CD4-positive, alpha-beta T cell treated with Interleukin-4 for 1 hour (primary cell): ENCODE measurements around the gene TMEM240.
"Not testable (repeated sequence)": the region's sequence is repeated elsewhere in the genome, so short reads cannot be mapped to it uniquely, and the experiment has no call there.

ENCODE experiments used
- DNase-seq, 2 donors: peaks; one replicate each; pipeline ENCODE4 v3.0.0-alpha.2; 2020 to 2022

Gene TMEM240

GRCh38 chr1:1539310-1540089, 924 bp downstream of the TMEM240 start:
- no peak for DNase-seq

GRCh38 chr1:1538989-1539309, 1.5 kb downstream of the TMEM240 start:
- DNase-seq: no peak

DNA sequence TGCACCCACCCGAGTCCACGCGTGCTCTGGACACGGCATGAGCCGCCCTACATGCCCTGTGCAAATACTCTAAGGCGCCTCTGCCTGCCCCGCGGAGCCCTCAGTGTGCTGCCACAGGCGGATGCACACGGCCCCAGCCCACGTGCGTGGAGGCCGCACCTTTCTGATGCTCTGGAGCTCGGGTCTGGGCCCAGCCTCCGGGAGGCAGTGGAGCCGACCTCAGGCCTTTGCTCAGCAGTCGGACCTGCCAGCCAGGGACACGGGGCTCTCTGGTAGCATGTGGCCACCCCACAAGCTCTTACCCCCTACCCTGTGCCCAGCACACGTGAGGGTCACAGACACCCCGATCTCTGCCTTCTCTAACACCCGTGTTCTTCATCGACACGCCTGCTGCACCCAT, 2.1 kb downstream of the TMEM240 start:
- no peak for DNase-seq

DNA sequence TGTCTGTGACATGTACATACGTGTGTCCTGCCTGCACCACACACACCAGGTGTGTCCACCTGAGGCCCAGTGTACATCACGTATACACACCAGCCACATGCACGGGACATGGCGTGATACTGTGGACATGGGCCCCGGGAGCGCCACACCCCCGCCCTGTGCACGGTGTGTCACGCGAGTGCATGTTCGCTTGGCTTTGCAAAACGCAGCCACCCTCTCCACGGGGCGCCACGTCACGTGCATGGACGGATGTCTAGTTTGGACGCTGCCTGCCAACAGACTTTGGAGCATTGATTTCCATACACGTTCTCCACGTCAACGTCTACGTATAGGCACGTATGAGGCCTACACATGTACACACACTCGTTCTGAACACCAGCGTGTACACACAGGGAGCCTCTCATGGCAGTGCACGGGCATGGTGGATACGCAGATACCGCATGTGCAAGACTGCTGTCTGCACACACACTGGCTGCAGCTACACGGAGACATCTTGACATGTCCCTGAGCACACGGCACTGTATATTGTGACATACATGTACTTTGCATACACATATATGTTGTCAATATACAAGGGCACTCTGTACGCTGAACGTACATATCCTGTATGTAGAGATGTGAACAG, 2.7 kb downstream of the TMEM240 start:
- DNase-seq: no peak

- no peak for DNase-seq
Measured at GRCh38 chr1:1536938-1537546, 3.4 kb downstream of the TMEM240 start.

GRCh38 chr1:1536019-1536937, 4.1 kb downstream of the TMEM240 start:
- no peak for DNase-seq

- DNase-seq: no peak
Measured at GRCh38 chr1:1535201-1536018, 5.0 kb downstream of the TMEM240 start.

DNA sequence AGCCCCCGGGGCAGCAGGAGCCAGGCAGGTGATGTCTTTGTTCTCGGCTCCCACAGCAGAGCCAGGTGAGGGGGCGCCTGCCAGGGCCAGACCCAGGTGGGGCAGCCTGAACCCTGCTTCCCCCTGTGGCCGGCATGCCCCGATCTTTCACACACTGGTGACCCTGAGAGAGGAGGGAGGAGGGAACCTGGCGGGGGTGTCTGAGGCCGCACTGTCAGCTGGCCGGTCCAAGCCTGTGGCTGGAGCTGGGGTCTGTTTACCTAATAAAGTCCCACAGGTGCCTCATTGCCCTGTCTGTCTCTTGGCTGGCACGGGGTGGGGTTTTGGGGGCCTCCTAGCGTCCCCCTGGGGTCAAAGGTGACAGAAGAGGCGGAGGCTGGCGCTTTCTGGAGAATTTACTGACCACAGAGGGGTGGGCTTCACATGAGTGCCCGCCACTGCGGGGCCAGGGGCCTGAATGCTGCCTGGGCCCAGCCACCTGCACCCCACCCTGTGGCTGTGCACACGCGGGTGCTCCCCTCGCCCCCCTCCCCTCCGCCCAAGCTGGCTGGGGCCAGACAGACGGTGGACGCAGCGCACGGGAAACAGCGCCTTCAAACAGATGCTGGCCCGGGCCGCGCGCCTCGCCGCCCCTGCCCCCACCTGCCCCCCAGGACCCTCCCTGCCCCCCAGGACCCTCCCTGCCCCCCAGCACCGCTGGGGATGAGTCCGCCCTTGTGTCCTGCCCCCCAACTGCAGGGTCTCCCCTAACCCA, 5.8 kb downstream of the TMEM240 start:
- DNase-seq: no peak

- not testable (repeated sequence) for DNase-seq
Measured at GRCh38 chr1:1533894-1534291, 6.5 kb downstream of the TMEM240 start.

DNA sequence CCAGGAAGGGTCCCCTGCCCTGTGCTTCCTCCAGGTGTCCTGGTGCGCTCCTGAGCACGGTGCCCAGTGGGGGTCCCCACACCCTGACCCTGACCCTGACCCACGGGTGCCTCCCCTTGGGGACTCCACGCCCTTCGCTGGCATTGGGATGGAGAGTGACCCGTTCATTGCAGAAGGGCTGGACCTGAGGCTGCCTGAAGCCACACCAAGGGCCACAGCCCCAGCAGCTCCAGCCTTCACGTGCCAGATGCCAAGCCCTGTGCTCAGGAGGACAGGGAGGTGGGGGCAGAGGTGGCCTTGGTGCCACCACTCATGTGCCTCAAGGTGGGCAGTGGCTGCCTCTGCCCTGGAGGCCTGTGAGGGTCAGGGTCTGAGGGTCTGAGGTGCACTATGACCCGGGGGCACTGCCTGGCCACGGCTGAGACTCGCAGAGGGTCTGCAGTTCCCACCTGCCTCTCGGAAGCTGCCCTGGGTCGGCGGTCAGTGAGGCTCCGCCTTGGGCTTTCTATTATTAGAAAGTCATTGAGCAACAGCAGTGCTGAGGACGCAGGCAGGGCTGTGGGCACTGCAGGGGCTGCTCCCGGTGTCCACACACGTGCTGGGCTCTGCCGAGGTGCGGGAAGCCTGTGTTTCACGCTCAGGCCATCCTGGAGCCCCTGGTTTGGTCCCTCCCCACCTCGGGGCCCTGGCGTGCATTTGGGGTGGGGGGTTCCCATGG, 7.1 kb downstream of the TMEM240 start:
- DNase-seq: not testable (repeated sequence)

DNA sequence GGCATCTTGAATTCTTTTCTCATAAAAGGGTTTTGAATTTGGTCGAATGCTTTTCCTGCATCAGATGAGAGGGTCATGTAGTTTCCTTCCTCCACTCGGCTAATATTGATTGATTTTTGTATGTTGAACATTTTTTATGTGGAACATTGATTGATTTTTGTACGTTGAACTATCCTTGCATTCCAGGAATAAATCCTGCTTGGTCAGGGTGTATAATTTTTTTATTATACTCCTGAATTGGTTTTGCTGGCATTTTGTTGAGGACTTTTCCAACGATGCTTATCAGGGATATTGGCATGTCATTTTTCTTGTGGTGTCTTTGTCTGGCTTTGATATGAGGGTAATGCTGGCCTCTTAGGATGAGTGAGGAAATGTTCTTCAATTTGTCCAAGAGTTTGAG, 8.5 kb downstream of the TMEM240 start:
- no peak for DNase-seq

DNA sequence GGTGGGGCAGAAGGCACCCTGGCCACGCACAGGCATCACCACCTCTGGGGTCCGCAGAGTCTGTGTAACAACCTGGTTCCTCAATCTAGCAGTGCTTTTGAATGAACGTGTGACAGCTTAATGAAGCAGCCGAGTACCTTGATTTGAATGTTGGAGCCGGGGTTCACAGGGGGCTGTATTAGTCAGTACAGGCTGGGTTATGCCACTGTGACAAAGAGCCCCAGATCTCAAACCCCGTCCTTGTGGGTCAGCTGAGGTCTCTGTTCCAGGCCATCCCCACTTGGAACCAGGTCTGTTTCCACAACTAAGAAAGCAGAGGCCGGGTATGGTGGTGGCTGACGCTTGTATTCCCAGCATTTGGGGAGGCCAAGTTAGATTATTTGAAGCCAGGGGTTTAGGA, 10.5 kb downstream of the TMEM240 start:
- no peak for DNase-seq

GRCh38 chr1:1529321-1529720, 11.1 kb downstream of the TMEM240 start:
- no peak for DNase-seq

DNA sequence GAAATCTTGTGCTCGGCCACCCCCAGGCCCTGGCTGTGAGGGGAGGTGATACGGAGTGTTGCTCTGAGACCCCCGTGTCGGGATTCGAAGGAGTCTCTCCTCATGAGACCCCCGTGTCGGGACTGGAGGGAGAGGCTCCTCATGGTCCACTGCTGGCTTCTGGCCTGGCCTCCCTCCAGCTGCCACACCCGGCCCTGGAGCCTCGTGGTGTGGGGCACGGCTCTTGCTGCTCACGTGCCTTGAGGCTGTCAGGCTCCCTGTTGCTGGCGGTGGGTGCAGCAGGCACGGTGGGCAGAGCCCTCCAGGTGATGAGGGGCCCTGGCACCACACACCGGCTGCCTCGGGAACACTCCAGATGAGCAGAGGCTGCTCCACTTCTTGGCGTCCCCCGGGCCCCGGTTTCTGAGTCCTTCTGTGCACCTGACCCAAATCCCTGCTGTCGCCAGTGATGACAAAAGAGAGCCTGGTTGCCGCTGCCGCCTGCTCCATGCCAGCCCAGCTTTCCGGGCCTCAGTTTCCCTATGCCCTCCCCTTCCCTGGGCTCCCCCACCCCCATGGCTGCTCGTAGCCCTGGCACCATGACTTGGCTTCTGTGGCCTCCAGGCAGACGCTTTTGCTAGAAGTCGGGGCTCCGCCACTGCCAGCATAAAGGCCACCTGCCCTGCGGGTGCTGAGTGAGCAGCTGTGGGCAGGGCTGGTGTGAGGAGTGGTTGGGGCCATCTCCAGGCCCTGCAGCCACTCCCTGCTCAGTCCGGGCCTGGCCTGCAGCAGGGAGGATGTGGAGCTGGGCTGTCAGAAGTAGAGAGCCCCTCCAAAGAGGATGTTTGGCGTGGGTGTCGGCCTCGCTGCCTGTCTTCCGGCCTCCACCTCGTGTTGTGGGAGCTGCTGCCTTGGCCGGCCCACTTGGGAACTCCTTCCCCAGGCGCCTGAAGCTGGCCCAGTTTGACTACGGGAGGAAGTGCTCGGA, 11.8 kb downstream of the TMEM240 start:
- no peak for DNase-seq

- DNase-seq: no peak
Measured at GRCh38 chr1:1527092-1527816, 13.2 kb downstream of the TMEM240 start.

DNA sequence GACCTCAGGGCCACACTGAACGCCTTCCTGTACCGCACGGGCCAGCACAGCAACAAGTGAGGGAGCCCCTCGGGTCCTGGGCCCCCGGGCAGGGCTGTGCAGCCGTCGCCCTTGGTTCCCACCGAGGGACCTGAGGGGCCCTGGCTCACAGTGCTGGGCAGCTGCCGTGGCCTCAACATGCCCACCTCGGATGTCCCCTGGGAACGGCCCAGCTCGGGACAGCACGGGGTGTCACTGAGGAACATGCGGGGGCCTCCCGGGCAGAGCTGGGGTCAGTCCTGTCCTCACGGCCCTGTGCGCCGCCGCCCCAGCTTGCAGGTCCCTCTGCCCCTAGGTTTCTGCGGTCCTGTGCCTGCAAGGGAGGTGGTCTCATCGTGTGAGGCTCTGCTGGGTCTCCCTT, 13.9 kb downstream of the TMEM240 start:
- DNase-seq: not testable (repeated sequence)

DNA sequence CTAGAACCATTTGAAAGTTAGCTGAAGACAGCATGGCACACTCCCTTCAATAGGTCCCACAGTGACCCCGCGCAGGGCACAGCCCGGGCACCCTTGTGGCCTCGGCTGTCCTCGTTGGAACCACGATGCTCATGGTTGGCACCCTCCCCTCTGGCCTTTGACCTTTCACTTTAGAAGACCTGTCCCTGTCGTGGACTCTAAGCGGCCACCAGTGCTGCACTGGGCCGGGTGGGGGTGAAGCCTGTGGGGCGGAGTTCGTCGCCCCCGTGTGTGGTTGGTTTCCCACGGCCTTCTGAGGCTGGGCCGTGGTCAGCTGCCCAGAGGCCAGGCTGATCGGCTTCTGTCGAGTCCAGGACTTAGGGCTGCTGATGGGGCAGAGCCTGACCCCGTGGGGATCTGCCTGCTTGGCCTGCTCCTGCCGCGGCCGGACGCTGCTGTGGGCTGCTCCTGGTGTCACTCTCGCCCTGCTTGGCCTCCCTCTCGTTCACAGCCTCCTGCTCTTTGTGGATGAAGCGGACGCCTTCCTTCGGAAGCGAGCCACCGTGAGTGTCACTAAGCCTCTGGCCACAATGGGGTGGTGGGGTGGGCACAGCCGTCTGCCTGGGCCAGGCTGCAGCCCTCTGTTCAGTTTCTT, 15.6 kb downstream of the TMEM240 start:
- not testable (repeated sequence) for DNase-seq

DNA sequence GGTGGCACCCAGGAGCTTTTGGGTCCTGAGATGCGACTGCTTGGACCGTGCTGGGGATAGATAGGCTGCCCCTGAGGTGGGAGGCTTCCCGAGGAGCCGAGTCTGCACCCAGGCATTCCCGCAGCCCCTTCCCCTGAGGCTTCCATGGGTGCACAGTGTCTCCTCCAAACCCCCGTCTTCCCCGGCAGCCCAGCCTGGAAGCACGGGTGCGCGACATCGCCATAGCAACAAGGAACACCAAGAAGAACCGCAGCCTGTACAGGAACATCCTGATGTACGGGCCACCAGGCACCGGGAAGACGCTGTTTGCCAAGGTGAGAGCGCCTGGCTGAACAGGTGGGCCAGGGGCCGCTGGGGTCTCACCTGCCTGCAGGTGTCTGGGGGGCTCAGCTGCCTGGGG, 16.8 kb downstream of the TMEM240 start:
- DNase-seq: not testable (repeated sequence)
